IMR-90 (cell line): ENCODE data around the gene LPAR2. TPM values are rescaled to one million over a fixed set of nuclear protein-coding genes. Genes with fewer than 3 reads are reported as not detected.
A peak's percentile ranks its signal among the peaks of the same experiment; 100 is the strongest.

Experiments
- ATAC-seq: fragments of 200-7000 bp; cut with Tn5 transposase; 2 replicates; pipeline ENCODE4 v1.9.1; 2020; ENCODE audit warnings: low read depth, mild to moderate bottlenecking, moderate library complexity
- BruUV-seq: library from RNA; stranded (reverse); fragments of 400-500 nt; replicated peaks from 2 replicates; lab custom pipeline; 2021; lab: Mats Ljungman, UMichigan
- CTCF ChIA-PET: fragments of 300-600 bp; formaldehyde crosslinking; extraction: SDS; loops from one replicate; lab custom pipeline; 2021; ENCODE audit warnings: antibody characterized with exemption; lab: Yijun Ruan, JAX
- POLR2A ChIA-PET: fragments of 300-600 bp; sonication (Branson Sonifier 250); formaldehyde crosslinking; loops from one replicate; lab custom pipeline; 2022; ENCODE audit warnings: antibody characterized with exemption; ENCODE audit not compliant: unreplicated experiment; lab: Charles Lee
- DNase-seq: peaks from one replicate; pipeline ENCODE4 v3.0.0; 2013
- H2AFZ ChIP-seq: replicated peaks from 2 replicates; pipeline ENCODE3; 2013; ENCODE audit warnings: low read length, mild to moderate bottlenecking; ENCODE audit not compliant: poor library complexity
- H2AK5ac ChIP-seq: 2 replicates; pipeline ENCODE4 v1.6.1; 2013; ENCODE audit warnings: low read depth, low read length, inconsistent platforms
- H2AK9ac ChIP-seq: replicated peaks from 2 replicates; pipeline ENCODE3; 2013; ENCODE audit warnings: mild to moderate bottlenecking, low read depth, low read length, moderate library complexity; ENCODE audit not compliant: poor library complexity
- H2BK120ac ChIP-seq: 2 replicates; pipeline ENCODE4 v1.6.1; 2013; ENCODE audit warnings: low read depth, low read length, inconsistent platforms
- H2BK15ac ChIP-seq: 3 replicates; pipeline ENCODE4 v1.6.1; 2013; ENCODE audit warnings: low read depth, low read length, inconsistent platforms
- H2BK20ac ChIP-seq: 2 replicates; pipeline ENCODE4 v1.6.1; 2013; ENCODE audit warnings: low read depth, mild to moderate bottlenecking, inconsistent platforms, low read length, moderate library complexity
- H2BK5ac ChIP-seq: 2 replicates; pipeline ENCODE4 v1.6.1; 2013; ENCODE audit warnings: mild to moderate bottlenecking, low read depth, low read length, inconsistent platforms; ENCODE audit not compliant: poor library complexity, severe bottlenecking
- H3K14ac ChIP-seq: replicated peaks from 2 replicates; pipeline ENCODE4 v1.6.1; 2013; ENCODE audit warnings: low read depth, low read length, inconsistent platforms
- H3K18ac ChIP-seq: 2 replicates; pipeline ENCODE4 v1.6.1; 2013; ENCODE audit warnings: low read depth, low read length, control low read depth
- H3K23ac ChIP-seq: 2 replicates; pipeline ENCODE4 v1.6.1; 2013; ENCODE audit warnings: low read depth, low read length, inconsistent platforms
- H3K27ac ChIP-seq: 2 replicates; pipeline ENCODE4 v1.5.1; 2013; ENCODE audit warnings: mild to moderate bottlenecking, control low read depth, low read length; ENCODE audit not compliant: insufficient read depth
- H3K27me3 ChIP-seq: 2 replicates; pipeline ENCODE4 v1.6.1; 2013; ENCODE audit warnings: low read length; ENCODE audit not compliant: control insufficient read depth, insufficient read depth
- H3K36me3 ChIP-seq: 2 replicates; pipeline ENCODE4 v1.6.1; 2013; ENCODE audit warnings: low read length, mixed read lengths; ENCODE audit not compliant: control insufficient read depth, insufficient read depth
- H3K4ac ChIP-seq: 2 replicates; pipeline ENCODE4 v1.6.1; 2013; ENCODE audit warnings: low read depth, low read length, inconsistent platforms
- H3K4me1 ChIP-seq: 2 replicates; pipeline ENCODE4 v1.6.1; 2013; ENCODE audit warnings: low read length, mixed read lengths; ENCODE audit not compliant: control insufficient read depth, insufficient read depth
- H3K4me2 ChIP-seq: 2 replicates; pipeline ENCODE4 v1.6.1; 2013; ENCODE audit warnings: low read depth, mild to moderate bottlenecking, control low read depth, low read length, moderate library complexity
- H3K4me3 ChIP-seq: 2 replicates; pipeline ENCODE4 v1.5.1; 2013; ENCODE audit warnings: low read depth, mild to moderate bottlenecking, control low read depth, low read length, moderate library complexity; ENCODE audit not compliant: insufficient read depth
- H3K56ac ChIP-seq: 2 replicates; pipeline ENCODE4 v1.6.1; 2013; ENCODE audit warnings: low read length, inconsistent platforms; ENCODE audit not compliant: insufficient read depth; ENCODE audit errors: extremely low read depth
- H3K79me1 ChIP-seq, 2 experiments: 2 replicates each; pipeline ENCODE4 v1.6.1; 2013; ENCODE audit warnings: low read length in 2 of 2, inconsistent platforms in 1 of 2, low read depth in 1 of 2
- H3K9ac ChIP-seq: 2 replicates; pipeline ENCODE4 v1.6.1; 2013; ENCODE audit warnings: low read depth, low read length, control low read depth
- H3K9me1 ChIP-seq: 2 replicates; pipeline ENCODE4 v1.6.1; 2013; ENCODE audit warnings: low read length, inconsistent platforms; ENCODE audit not compliant: insufficient read depth
- H3K9me3 ChIP-seq: 2 replicates; pipeline ENCODE4 v1.6.1; 2013; ENCODE audit warnings: low read length; ENCODE audit not compliant: control insufficient read depth, insufficient read depth
- H4K20me1 ChIP-seq: 2 replicates; pipeline ENCODE4 v1.6.1; 2013; ENCODE audit warnings: low read length, inconsistent platforms; ENCODE audit not compliant: insufficient read depth
- H4K5ac ChIP-seq: 2 replicates; pipeline ENCODE4 v1.6.1; 2013; ENCODE audit warnings: mild to moderate bottlenecking, low read depth, low read length, control low read depth
- H4K8ac ChIP-seq, 2 experiments: 2 replicates each; pipeline ENCODE4 v1.6.1; 2013; ENCODE audit warnings: low read depth in 2 of 2, low read length in 2 of 2, control low read depth in 1 of 2, inconsistent platforms in 1 of 2
- H4K91ac ChIP-seq: 2 replicates; pipeline ENCODE4 v1.6.1; 2013; ENCODE audit warnings: low read depth, low read length, inconsistent platforms; ENCODE audit not compliant: insufficient read depth
- BHLHE40 ChIP-seq: fragments of 150-350 bp; IDR thresholded peaks from 2 replicates; pipeline ENCODE4 v1.6.1; 2016; ENCODE audit warnings: mild to moderate bottlenecking, low read depth, low read length
- WGBS, 2 experiments: methylation state at CpG; one replicate each; pipeline versions ENCODE4 v1.1.5 to v1.1.7; 2013; ENCODE audit warnings: missing lambda C conversion rate in 2 of 2; ENCODE audit not compliant: insufficient read length in 1 of 2; ENCODE audit errors: extremely low coverage in 2 of 2; 5-methylcytosine and 5-hydroxymethylcytosine counted together
- dilution Hi-C: fragments of 300-500 bp; cut with HindIII; formaldehyde crosslinking; loops from one replicate; pipeline ENCODE4 v1.14.3; 2018; ENCODE audit warnings: low sequenced_read_pairs; ENCODE audit not compliant: unreplicated experiment
- in situ Hi-C: fragments of 300-500 bp; cut with MboI; formaldehyde crosslinking; loops from 3 replicates; pipeline ENCODE4 v1.14.3; 2019; ENCODE audit warnings: low sequenced_read_pairs, inconsistent platforms, mixed read lengths
- intact Hi-C: fragments of 100-400 bp; cut with micrococcal nuclease; formaldehyde crosslinking; loops from 2 replicates; pipeline ENCODE4 v1.10.0; 2022
- polyA plus RNA-seq, 3 experiments: library from polyadenylated mRNA; depleted of rRNA; stranded (reverse); fragments of >200 nt; gene quantifications; 2 replicates each; pipeline ENCODE4 v1.2.3, GENCODE V29; 2012; ENCODE audit warnings: low replicate concordance in 1 of 3
- total RNA-seq: library from RNA; depleted of rRNA; stranded (reverse); fragments of >200 nt; gene quantifications from 2 replicates; pipeline ENCODE4 v1.2.3, GENCODE V29; 2012

Gene LPAR2
- total and polyA plus RNA-seq, 2 of the 4 experiments (the other 2 are of a cell fraction) = under 0.01 to 5.4 TPM

GRCh38 chr19:19626516-19627472 lies 1.2 kb downstream of the LPAR2 start:
- no peak overlapping the region for H2BK5ac ChIP-seq
- WGBS, 2 experiments = 92% methylated on average over 33 of the region's 48 CpGs; no CpG with 5 or more reads in 1 of the 2 experiments
- H3K4me3 ChIP-seq = no peak overlapping the region
- no TSS peak for BruUV-seq
- H2BK120ac ChIP-seq = no peak overlapping the region
- ChIA-PET CTCF (interaction anchor here (0.6 kb wide), 1 partner anchor 12 kb away, joined by 4 read pairs; no protein-coding TSS in a partner anchor), POLR2A (no interaction called here)
- TF ChIP-seq BHLHE40 = no peak
- H3K56ac ChIP-seq = no peak overlapping the region
- intact Hi-C loops = no loop called here
- H3K9me1 ChIP-seq = peaks cover 3% of the 10 kb centered on the region; the same call in 1 of the 2 replicates
- H4K20me1 ChIP-seq = no peaks in the 10 kb centered on the region
- no peak overlapping the region for H4K5ac ChIP-seq
- no peak overlapping the region for H3K27ac ChIP-seq
- in situ Hi-C loops = loop anchor here (25.0 kb wide), 1 partner anchor 239 kb away; no protein-coding TSS in a partner anchor
- H3K4me2 ChIP-seq = no peak overlapping the region
- H3K36me3 ChIP-seq = peaks cover 13% of the 10 kb centered on the region
- H2BK20ac ChIP-seq = no peak overlapping the region
- H3K23ac ChIP-seq = no peak overlapping the region
- dilution Hi-C loops = no loop called here
- no peak overlapping the region for H3K18ac ChIP-seq
- H3K14ac ChIP-seq = no peak overlapping the region
- no peak overlapping the region for H2AK5ac ChIP-seq
- H3K4ac ChIP-seq = no peak overlapping the region
- H3K79me1 ChIP-seq = no peaks in the 10 kb centered on the region
- H4K8ac ChIP-seq = no peak overlapping the region
- H3K4me1 ChIP-seq = no peaks in the 10 kb centered on the region
- no peaks in the 10 kb centered on the region for H3K9me3 ChIP-seq
- H4K91ac ChIP-seq = no peak overlapping the region
- no peaks in the 10 kb centered on the region; the same call in 1 of the 2 replicates for H3K27me3 ChIP-seq
- no peak overlapping the region for H2AK9ac ChIP-seq
- ATAC-seq (no peak), DNase-seq (no peak)
- no peak overlapping the region for H2BK15ac ChIP-seq
- H3K9ac ChIP-seq = no peak overlapping the region
- peak overlapping the region; percentile 23 for H2AFZ ChIP-seq
